ENCODE measurements around the gene C19orf67. TPM values are rescaled to one million over a fixed set of nuclear protein-coding genes. Genes with fewer than 3 reads are reported as not detected.

Gene C19orf67
- total and polyA plus RNA-seq, 2 donors (not counting 1 experiment from before 2014, with no cell fraction given), result 1.2 TPM; not detected in 1

DNA sequence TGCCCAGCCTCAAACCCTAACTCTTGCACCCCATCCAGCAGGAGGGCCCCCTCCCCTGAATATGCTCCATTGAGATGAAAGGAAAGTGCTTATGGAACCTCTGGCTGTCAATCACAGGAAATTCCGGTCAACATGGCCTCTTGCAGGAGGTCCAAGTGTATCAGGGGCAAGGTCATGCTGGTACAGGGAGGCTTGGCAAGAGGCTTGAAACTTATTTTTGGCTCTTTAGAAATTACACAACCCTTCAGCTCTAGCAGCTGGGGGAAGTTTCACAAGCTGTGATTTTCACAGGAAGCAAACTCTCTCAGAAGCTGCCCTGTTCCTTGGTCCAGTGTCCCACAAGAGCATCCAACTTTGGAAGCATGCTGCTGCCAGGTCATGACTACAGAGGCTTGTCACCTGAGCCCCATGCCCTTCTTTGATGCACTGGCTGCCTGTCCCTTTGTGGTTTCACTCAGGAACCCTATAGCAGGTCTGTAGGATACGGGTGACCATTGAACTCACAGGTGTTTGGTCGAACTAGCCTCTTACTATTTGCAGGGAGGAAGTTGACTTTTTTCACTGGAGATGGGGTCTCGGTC lies 42.4 kb upstream of the C19orf67 start:
- Histone ChIP-seq H3K9me3 (ENCODE audit: control extremely low read depth in 1 of 3, control insufficient read depth in 2 of 3, insufficient read depth in 1 of 3, low read length in 2 of 3) (no peaks in the 10 kb centered on the region), H3K9ac (ENCODE audit: low read length) (no peak overlapping the region), H3K4me2 (replicated peaks; ENCODE audit: low read depth, low read length, poor library complexity, severe bottlenecking) (no peak overlapping the region), H4K20me1 (ENCODE audit: control insufficient read depth, insufficient read depth, low read length, poor library complexity, severe bottlenecking) (no peaks in the 10 kb centered on the region), H3K36me3 (replicated peaks in 1 of 2; ENCODE audit: control extremely low read depth in 1 of 2, control insufficient read depth in 1 of 2, extremely low read depth in 1 of 2, insufficient read depth in 2 of 2, low read length in 1 of 2) (no peaks in the 10 kb centered on the region), H3K27ac (ENCODE audit: low read length in 2 of 2) (no peak overlapping the region), H2AFZ (ENCODE audit: insufficient read depth, low read depth, low read length, poor library complexity, severe bottlenecking) (no peak overlapping the region), H3K4me3 (ENCODE audit: control extremely low read depth in 1 of 5, extremely low read depth in 1 of 5, insufficient read depth in 1 of 5, low read depth in 2 of 5, low read length in 4 of 5) (no peak overlapping the region), H3K4me1 (ENCODE audit: control insufficient read depth in 2 of 2, insufficient read depth in 2 of 2, low read length in 2 of 2) (peaks cover 0 to 10% of the 10 kb centered on the region in 2 donors), H3K79me2 (ENCODE audit: control insufficient read depth, insufficient read depth, low read length) (peaks cover 3% of the 10 kb centered on the region), H3K27me3 (replicated peaks in 1 of 4; ENCODE audit: control extremely low read depth in 1 of 4, control insufficient read depth in 3 of 4, insufficient read depth in 4 of 4, low read length in 3 of 4) (no peaks in the 10 kb centered on the region)
- ATAC-seq (ENCODE audit: low read depth) (no peak), DNase-seq (no peak)
- ChIA-PET CTCF (no interaction called here), POLR2A (interaction anchor here (0.8 kb wide), 1 partner anchor 252 kb away, joined by 3 read pairs; no protein-coding TSS in a partner anchor)
- no peaks in the 10 kb centered on the region for H3K4me1 Mint-ChIP-seq
- H3K27ac Mint-ChIP-seq, result no peak overlapping the region
- H3K4me3 Mint-ChIP-seq, result no peak overlapping the region
- no peaks in the 10 kb centered on the region for H3K27me3 Mint-ChIP-seq
- no peak for TF ChIP-seq EZH2 (IDR thresholded peaks at IDR 0.05; ENCODE audit: borderline replicate concordance, insufficient read depth, low read depth, low read length, poor library complexity, severe bottlenecking)
- TF ChIP-seq, protein P1, sequence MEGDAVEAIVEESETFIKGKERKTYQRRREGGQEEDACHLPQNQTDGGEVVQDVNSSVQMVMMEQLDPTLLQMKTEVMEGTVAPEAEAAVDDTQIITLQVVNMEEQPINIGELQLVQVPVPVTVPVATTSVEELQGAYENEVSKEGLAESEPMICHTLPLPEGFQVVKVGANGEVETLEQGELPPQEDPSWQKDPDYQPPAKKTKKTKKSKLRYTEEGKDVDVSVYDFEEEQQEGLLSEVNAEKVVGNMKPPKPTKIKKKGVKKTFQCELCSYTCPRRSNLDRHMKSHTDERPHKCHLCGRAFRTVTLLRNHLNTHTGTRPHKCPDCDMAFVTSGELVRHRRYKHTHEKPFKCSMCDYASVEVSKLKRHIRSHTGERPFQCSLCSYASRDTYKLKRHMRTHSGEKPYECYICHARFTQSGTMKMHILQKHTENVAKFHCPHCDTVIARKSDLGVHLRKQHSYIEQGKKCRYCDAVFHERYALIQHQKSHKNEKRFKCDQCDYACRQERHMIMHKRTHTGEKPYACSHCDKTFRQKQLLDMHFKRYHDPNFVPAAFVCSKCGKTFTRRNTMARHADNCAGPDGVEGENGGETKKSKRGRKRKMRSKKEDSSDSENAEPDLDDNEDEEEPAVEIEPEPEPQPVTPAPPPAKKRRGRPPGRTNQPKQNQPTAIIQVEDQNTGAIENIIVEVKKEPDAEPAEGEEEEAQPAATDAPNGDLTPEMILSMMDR (IDR thresholded peaks at IDR 0.05), result no peak
- WGBS (ENCODE audit: insufficient coverage), result 51% methylated on average over 2 of the region's 4 CpGs
- intact Hi-C loops (cut with micrococcal nuclease), result no loop called here
- no peaks in the 10 kb centered on the region for H3K9me3 Mint-ChIP-seq (ENCODE audit: insufficient read depth)

DNA sequence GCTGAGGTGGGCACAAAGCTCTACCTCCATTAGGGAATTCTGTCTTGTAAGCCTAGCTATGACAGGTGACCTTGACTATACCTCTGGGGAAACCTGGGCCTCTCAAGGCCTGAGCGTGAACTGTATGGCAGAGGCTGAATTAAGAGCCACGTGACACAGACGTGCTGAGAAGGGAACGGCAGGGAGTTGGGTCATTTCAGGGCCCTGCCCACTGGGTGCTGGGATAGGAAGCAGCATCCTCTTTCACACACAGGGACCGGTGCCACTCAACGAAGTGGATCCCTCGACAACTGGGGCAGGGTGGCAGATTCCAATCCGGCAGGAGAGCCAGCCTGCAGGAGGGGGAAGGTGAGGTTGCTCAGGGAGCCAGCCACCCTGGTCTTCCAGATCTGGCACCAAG lies 41.6 kb upstream of the C19orf67 start:
- ChIA-PET CTCF (no interaction called here), POLR2A (no interaction called here)
- H3K79me2 ChIP-seq (ENCODE audit: control insufficient read depth, insufficient read depth, low read length), result no peaks in the 10 kb centered on the region
- H3K27me3 ChIP-seq (replicated peaks in 1 of 4; ENCODE audit: control extremely low read depth in 1 of 4, control insufficient read depth in 3 of 4, insufficient read depth in 4 of 4, low read length in 3 of 4), result no peaks in the 10 kb centered on the region
- no peaks in the 10 kb centered on the region for H3K36me3 ChIP-seq (replicated peaks in 1 of 2; ENCODE audit: control extremely low read depth in 1 of 2, control insufficient read depth in 1 of 2, extremely low read depth in 1 of 2, insufficient read depth in 2 of 2, low read length in 1 of 2)
- H3K9me3 Mint-ChIP-seq (ENCODE audit: insufficient read depth), result no peaks in the 10 kb centered on the region
- H3K4me1 ChIP-seq (ENCODE audit: control insufficient read depth in 2 of 2, insufficient read depth in 2 of 2, low read length in 2 of 2), result peaks cover 0 to 10% of the 10 kb centered on the region in 2 donors
- no peaks in the 10 kb centered on the region for H3K4me1 Mint-ChIP-seq
- H3K9ac ChIP-seq (ENCODE audit: low read length), result no peak overlapping the region
- H2AFZ ChIP-seq (ENCODE audit: insufficient read depth, low read depth, low read length, poor library complexity, severe bottlenecking), result no peak overlapping the region
- H3K27ac ChIP-seq (ENCODE audit: low read length in 2 of 2), result no peak overlapping the region
- no peak overlapping the region for H3K27ac Mint-ChIP-seq
- H3K4me2 ChIP-seq (replicated peaks; ENCODE audit: low read depth, low read length, poor library complexity, severe bottlenecking), result no peak overlapping the region
- no peak for TF ChIP-seq EZH2 (IDR thresholded peaks at IDR 0.05; ENCODE audit: borderline replicate concordance, insufficient read depth, low read depth, low read length, poor library complexity, severe bottlenecking)
- TF ChIP-seq, protein P1 (IDR thresholded peaks at IDR 0.05), result no peak
- no peaks in the 10 kb centered on the region for H4K20me1 ChIP-seq (ENCODE audit: control insufficient read depth, insufficient read depth, low read length, poor library complexity, severe bottlenecking)
- no peak for ATAC-seq (ENCODE audit: low read depth)
- H3K27me3 Mint-ChIP-seq, result no peaks in the 10 kb centered on the region
- intact Hi-C loops (cut with micrococcal nuclease), result no loop called here
- no peak for DNase-seq
- no peak overlapping the region for H3K4me3 ChIP-seq (ENCODE audit: control extremely low read depth in 1 of 5, extremely low read depth in 1 of 5, insufficient read depth in 1 of 5, low read depth in 2 of 5, low read length in 4 of 5)
- WGBS (ENCODE audit: insufficient coverage), result 88% methylated on average over 6 of the region's 8 CpGs
- H3K9me3 ChIP-seq (ENCODE audit: control extremely low read depth in 1 of 3, control insufficient read depth in 2 of 3, insufficient read depth in 1 of 3, low read length in 2 of 3), result no peaks in the 10 kb centered on the region
- H3K4me3 Mint-ChIP-seq, result no peak overlapping the region

Measured in B cell (primary cell).